ENCODE data around the gene SNX1.

DNA sequence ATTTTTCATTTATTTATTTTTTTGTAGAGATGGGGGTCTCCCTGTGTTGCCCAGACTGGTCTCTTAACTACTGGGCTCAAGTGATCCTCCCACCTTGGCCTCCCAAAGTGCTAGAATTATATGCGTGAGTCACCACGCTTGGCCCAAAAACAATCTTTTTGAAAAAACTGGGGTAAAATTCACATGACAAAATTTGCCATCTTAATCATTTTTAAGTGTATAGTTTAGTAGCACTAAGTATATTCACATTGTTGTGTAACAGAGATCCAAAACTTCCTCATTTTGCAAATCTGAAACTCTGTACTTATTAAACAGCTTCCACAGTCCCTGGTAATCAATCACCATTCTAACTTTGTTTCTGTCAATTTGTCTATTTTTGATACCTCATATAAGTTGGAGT is 5.2 kb downstream of the SNX1 start:
- TF ChIP-seq ZFX (IDR thresholded peaks at IDR 0.05), result no peak
- TF ChIP-seq, protein P1, sequence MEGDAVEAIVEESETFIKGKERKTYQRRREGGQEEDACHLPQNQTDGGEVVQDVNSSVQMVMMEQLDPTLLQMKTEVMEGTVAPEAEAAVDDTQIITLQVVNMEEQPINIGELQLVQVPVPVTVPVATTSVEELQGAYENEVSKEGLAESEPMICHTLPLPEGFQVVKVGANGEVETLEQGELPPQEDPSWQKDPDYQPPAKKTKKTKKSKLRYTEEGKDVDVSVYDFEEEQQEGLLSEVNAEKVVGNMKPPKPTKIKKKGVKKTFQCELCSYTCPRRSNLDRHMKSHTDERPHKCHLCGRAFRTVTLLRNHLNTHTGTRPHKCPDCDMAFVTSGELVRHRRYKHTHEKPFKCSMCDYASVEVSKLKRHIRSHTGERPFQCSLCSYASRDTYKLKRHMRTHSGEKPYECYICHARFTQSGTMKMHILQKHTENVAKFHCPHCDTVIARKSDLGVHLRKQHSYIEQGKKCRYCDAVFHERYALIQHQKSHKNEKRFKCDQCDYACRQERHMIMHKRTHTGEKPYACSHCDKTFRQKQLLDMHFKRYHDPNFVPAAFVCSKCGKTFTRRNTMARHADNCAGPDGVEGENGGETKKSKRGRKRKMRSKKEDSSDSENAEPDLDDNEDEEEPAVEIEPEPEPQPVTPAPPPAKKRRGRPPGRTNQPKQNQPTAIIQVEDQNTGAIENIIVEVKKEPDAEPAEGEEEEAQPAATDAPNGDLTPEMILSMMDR (conservative IDR thresholded peaks at IDR 0.05), result no peak

All from C4-2B (cell line).